AG04450 (cell line): ENCODE measurements around the gene ABCB9. TPM values are rescaled to one million over a fixed set of nuclear protein-coding genes. Genes with fewer than 3 reads are reported as not detected.

Source experiments
- CTCF ChIA-PET: fragments of 300-600, 350-600 bp; formaldehyde crosslinking; extraction: SDS; loops from one replicate; lab custom pipeline; 2022; ENCODE audit warnings: antibody characterized with exemption, inconsistent platforms; lab: Charles Lee
- POLR2A ChIA-PET: fragments of 350-600 bp; formaldehyde crosslinking; extraction: SDS; loops from one replicate; lab custom pipeline; 2021; ENCODE audit warnings: antibody characterized with exemption, inconsistent platforms; lab: Yijun Ruan, JAX
- DNase-seq: peaks from one replicate; pipeline ENCODE4 v3.0.0-alpha.2; 2011; ENCODE audit warnings: low read depth, low spot score
- H3K27ac ChIP-seq: one replicate; pipeline ENCODE4 v1.5.1; 2012; ENCODE audit warnings: low read depth, low read length, control low read depth
- H3K27me3 ChIP-seq: one replicate; pipeline ENCODE4 v1.6.0; 2012; ENCODE audit warnings: low read length; ENCODE audit not compliant: control insufficient read depth, insufficient read depth
- H3K4me3 ChIP-seq: 2 replicates; pipeline ENCODE4 v1.5.1; 2011; ENCODE audit warnings: mild to moderate bottlenecking, low read depth, low read length, control low read depth
- H3K9me3 ChIP-seq: 2 replicates; pipeline ENCODE4 v1.5.1; 2012; ENCODE audit warnings: low read length; ENCODE audit not compliant: control insufficient read depth, insufficient read depth
- CTCF ChIP-seq: IDR thresholded peaks from 2 replicates; pipeline ENCODE4 v1.5.1; 2011; ENCODE audit warnings: low read depth, low read length, control low read depth, inconsistent platforms
- polyA plus RNA-seq: library from polyadenylated mRNA; depleted of rRNA; stranded (reverse); fragments of >200 nt; gene quantifications from 2 replicates; pipeline ENCODE4 v1.2.3, GENCODE V29; 2011

Gene ABCB9
- polyA plus RNA-seq, 1 experiment = 3.4 TPM

DNA sequence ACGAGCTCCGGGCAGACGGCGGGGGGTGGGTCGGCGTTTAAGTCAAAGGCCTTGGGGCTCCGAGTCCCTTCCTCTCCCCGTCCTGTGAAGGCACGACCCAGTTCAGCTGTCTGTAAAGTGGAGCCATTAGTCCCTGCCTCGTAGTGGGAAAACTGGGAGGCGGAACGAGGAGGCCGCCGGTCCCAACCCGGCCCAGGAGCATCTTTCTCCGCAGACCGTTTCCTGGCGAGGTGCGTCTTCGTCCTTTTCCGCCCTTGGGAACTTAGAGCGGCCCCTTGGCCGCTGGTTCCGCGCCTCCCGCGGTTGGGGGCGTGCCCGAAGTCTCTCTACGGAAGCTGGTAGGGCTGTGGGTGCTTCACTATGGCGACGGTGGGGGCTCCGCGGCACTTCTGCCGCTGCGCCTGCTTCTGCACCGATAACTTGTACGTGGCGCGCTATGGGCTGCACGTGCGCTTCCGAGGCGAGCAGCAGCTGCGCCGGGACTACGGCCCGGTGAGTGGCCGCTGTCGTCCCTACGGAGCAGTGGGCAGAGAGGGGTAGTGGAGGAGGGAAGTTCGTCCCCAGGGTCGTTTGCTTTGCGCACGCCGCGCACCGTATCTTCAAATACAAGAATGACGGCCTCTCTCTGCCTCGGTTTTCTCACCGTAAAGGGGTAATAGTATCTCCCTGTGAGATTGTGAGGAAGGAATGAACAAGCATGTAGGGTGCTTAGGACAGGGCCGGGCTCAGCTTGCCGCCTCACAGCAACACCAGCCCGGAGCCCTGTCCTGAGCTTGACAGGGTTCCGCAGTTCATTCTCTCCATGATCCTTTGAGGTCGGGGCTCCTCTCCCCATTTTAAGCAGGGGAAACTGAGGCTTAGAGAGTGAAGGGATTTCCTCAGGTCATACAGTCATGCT is 8.9 kb upstream of the ABCB9 start, which contains the start of gene OGFOD2:
Gene OGFOD2 (plus strand): TSS at position 353 of the 898 bp plus-strand sequence. CDS start 8 bp downstream, at position 361.
- peak; percentile 70 for DNase-seq
- no peak for TF ChIP-seq CTCF
- ChIA-PET CTCF (interaction anchor here (0.6 to 3.0 kb wide), 6 partner anchors 9 to 264 kb away, joined by 3 to 27 read pairs (median 4); partner anchors contain the start of gene ABCB9), POLR2A (interaction anchor here (0.6 to 3.0 kb wide), 8 partner anchors 9 to 258 kb away, joined by 3 to 26 read pairs (median 4); partner anchors contain the start of genes ABCB9, MPHOSPH9 and MTRFR)
- no peaks in the 10 kb centered on the region for H3K27me3 ChIP-seq
- H3K27ac ChIP-seq = peak within 1 kb of the TSS; percentile 90
- no peaks in the 10 kb centered on the region; the same call in 1 of the 2 replicates for H3K9me3 ChIP-seq
- peak within 1 kb of the TSS; percentile 98 for H3K4me3 ChIP-seq

GRCh38 chr12:122974274-122974891 is 8.1 kb upstream of the ABCB9 start:
- CTCF ChIA-PET = interaction anchor here (0.6 to 3.0 kb wide), 5 partner anchors 8 to 264 kb away, joined by 3 to 27 read pairs (median 5); partner anchors contain the start of gene ABCB9
- peak; percentile 93 for DNase-seq
- H3K9me3 ChIP-seq = no peaks in the 10 kb centered on the region; the same call in 1 of the 2 replicates
- TF ChIP-seq CTCF = no peak
- peak overlapping the region; percentile 98 for H3K4me3 ChIP-seq
- H3K27me3 ChIP-seq = no peaks in the 10 kb centered on the region
- POLR2A ChIA-PET = interaction anchor here (0.6 to 3.0 kb wide), 7 partner anchors 8 to 259 kb away, joined by 3 to 26 read pairs (median 4); partner anchors contain the start of genes ABCB9, MPHOSPH9 and MTRFR
- peak overlapping the region; percentile 90 for H3K27ac ChIP-seq

DNA sequence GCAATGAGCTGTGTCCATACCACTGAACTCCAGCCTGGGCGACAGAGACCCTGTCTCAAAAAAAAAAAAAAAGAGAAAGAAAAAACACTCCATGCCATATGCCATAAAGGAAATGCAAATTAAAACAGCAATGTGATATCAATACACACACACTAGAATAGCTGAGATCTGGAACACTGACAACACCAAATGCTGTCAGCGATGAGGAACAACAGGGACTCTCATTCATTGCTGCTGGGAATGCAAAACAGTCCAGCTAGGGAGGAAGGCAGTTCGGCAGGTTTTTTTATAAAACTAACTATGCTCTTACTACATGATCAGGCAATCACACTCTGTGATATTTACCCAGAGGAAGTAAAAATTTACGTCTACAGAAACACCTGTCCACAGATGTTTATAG is 3.4 kb upstream of the ABCB9 start:
- ChIA-PET POLR2A (interaction anchor here (0.6 to 1.0 kb wide), 3 partner anchors 74 to 659 kb away, joined by 3 to 5 read pairs (median 3); no protein-coding TSS in a partner anchor), CTCF (interaction anchor here (0.5 to 2.5 kb wide), 4 partner anchors 176 to 779 kb away, joined by 3 to 10 read pairs (median 6); no protein-coding TSS in a partner anchor)
- Histone ChIP-seq H3K27ac (no peak overlapping the region), H3K9me3 (no peaks in the 10 kb centered on the region), H3K27me3 (no peaks in the 10 kb centered on the region), H3K4me3 (no peak overlapping the region)
- DNase-seq = no peak
- TF ChIP-seq CTCF = no peak

GRCh38 chr12:122968104-122968503 is 1.8 kb upstream of the ABCB9 start:
- TF ChIP-seq CTCF = no peak
- ChIA-PET CTCF (interaction anchor here (2.5 kb wide), 1 partner anchor 270 kb away, joined by 10 read pairs; no protein-coding TSS in a partner anchor), POLR2A (interaction anchor here (2.8 kb wide), 1 partner anchor 265 kb away, joined by 17 read pairs; the partner anchor contains the start of genes MPHOSPH9 and MTRFR)
- no peak for DNase-seq
- no peak overlapping the region for H3K4me3 ChIP-seq
- H3K27me3 ChIP-seq = no peaks in the 10 kb centered on the region
- H3K9me3 ChIP-seq = no peaks in the 10 kb centered on the region
- no peak overlapping the region for H3K27ac ChIP-seq
